AG04449 (cell line): ENCODE data around the gene IQCB1.

ENCODE experiments used
- CTCF ChIA-PET: fragments of 350-600 bp; formaldehyde crosslinking; extraction: SDS; loops from one replicate; lab custom pipeline; 2021; ENCODE audit warnings: antibody characterized with exemption; lab: Yijun Ruan, JAX
- POLR2A ChIA-PET: fragments of 400-600, 350-600 bp; formaldehyde crosslinking; extraction: SDS; loops from one replicate; lab custom pipeline; 2020; ENCODE audit warnings: antibody characterized with exemption, inconsistent platforms; lab: Yijun Ruan, JAX
- DNase-seq: peaks from one replicate; pipeline ENCODE4 v3.0.0-alpha.2; 2010; ENCODE audit warnings: low read depth, low spot score
- H3K4me3 ChIP-seq: 2 replicates; pipeline ENCODE4 v1.5.1; 2011; ENCODE audit warnings: low read depth, mild to moderate bottlenecking, control low read depth, low read length
- TF ChIP-seq, protein P1 (sequence below): IDR thresholded peaks from one replicate; pipeline ENCODE4 v1.5.1; 2011; ENCODE audit warnings: mild to moderate bottlenecking, moderate library complexity, low read length, control low read depth, inconsistent platforms; ENCODE audit not compliant: insufficient read depth; ENCODE audit errors: missing control alignments

Gene IQCB1

DNA sequence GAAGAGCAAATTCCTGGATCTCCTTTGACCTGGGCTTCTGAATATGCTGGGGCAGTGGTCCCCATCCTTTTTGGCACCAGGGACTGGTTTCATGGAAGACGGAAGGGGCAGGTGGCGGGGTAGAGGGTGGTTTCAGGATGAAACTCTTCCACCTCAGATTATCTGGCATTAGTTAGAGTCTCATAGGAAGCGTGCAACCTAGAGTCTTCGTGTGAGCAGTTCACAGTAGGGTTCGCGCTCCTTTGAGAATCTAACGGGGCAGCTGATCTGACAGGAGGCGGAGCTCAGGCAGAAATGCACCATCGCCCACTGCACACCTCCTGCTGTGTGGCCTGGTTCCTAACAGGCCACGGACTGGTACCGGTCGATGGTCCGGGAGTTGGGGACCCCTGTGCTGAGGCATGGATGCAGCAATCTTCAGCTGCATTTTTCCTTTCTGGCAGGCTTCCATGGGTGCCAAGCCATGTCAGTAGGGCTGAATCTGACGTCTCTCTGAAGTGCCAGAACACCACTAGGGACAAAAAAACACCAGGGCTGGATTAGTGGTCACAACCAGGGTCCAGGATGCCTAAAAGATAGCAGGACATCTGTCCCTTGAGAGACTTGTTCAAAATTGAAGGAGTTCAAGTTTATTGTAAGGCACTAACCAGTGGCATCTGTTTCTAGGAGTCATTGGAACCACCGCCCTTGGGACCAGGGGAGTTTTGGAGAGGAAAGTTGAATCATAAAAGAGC lies 76.9 kb downstream of the IQCB1 start:
- TF ChIP-seq, protein P1, sequence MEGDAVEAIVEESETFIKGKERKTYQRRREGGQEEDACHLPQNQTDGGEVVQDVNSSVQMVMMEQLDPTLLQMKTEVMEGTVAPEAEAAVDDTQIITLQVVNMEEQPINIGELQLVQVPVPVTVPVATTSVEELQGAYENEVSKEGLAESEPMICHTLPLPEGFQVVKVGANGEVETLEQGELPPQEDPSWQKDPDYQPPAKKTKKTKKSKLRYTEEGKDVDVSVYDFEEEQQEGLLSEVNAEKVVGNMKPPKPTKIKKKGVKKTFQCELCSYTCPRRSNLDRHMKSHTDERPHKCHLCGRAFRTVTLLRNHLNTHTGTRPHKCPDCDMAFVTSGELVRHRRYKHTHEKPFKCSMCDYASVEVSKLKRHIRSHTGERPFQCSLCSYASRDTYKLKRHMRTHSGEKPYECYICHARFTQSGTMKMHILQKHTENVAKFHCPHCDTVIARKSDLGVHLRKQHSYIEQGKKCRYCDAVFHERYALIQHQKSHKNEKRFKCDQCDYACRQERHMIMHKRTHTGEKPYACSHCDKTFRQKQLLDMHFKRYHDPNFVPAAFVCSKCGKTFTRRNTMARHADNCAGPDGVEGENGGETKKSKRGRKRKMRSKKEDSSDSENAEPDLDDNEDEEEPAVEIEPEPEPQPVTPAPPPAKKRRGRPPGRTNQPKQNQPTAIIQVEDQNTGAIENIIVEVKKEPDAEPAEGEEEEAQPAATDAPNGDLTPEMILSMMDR = no peak
- H3K4me3 ChIP-seq = no peak overlapping the region
- ChIA-PET CTCF (no interaction called here), POLR2A (no interaction called here)
- no peak for DNase-seq

DNA sequence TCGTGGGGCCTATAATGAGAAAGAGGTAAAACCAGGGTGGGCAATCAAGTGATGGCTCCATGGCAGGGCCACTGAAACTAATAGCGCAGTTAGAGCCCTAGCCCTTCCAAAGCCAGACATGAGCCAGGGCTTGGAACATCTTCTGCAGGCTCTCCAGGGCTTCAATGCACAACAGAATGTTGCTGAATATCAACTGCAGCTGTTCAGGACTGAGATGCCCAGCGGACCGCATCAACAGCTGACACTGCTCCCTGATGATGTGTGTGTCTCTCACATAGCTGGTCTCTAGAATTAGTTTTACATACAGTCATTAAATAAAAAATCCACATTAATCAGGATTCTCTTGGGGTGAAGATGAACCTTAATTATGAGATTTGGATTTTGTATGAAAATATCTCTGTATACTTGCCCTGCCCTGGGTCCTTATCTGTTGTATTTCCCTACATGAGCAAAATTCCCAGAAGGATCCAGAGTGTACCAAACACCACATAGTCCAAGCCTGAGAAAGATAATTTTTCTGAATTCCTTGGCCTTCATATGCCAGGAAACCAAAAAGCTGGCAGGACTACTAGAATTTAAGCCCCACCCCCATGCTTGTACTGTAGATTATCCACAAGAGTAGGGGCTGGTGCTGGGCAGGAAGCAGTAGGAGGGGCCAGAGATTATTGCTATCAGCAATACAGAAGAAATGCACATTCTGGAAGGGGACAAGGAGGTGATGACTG lies 77.6 kb downstream of the IQCB1 start:
- no peak for DNase-seq
- ChIA-PET CTCF (no interaction called here), POLR2A (no interaction called here)
- H3K4me3 ChIP-seq = no peak overlapping the region
- TF ChIP-seq, protein P1 = no peak

DNA sequence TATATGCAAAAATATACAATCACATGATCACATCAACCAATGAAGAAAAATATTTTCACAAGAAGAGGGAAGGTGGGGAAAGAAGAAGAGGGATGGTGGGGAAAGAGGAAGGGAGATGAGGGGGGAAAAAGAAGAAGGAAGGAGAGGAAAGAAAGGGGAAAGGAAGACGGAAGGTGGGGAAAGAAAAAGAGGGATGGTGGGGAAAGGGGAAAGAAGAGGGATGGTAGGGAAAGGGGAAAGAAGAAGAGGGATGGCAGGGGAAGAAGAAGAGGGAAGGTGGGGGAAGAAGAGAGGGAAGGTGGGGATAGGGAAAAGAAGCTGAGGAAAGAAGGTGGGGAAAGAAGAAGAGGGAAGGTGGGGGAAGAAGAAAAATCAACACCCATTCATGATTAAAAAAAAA lies 82.1 kb downstream of the IQCB1 start:
- POLR2A ChIA-PET = no interaction called here

DNA sequence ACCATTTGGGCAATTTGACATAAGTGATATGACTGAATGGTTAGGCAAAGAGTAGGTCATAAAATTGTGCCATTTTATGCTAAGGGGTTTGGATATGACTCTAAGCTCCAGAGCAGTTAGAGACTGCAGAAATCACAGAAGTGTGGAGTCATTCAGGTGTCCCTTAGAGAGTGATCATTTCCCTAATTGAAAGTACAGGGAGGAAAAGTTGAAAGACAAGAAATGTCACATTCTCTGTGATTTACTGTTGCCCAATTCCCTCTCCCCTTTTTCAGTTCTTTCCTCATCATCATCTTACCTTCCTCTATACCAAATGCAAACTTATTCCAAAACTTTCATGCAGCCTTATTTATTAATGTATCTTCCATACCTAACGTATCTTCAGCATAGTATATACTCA lies 82.6 kb downstream of the IQCB1 start:
- POLR2A ChIA-PET = no interaction called here
- CTCF ChIA-PET = no interaction called here
- H3K4me3 ChIP-seq = no peak overlapping the region
- no peak for DNase-seq
- TF ChIP-seq, protein P1 = no peak

More for the DNA sequence above, 82.1 kb downstream of the IQCB1 start:
- TF ChIP-seq, protein P1 = no peak
- CTCF ChIA-PET = no interaction called here
- no peak overlapping the region for H3K4me3 ChIP-seq
- DNase-seq = no peak

DNA sequence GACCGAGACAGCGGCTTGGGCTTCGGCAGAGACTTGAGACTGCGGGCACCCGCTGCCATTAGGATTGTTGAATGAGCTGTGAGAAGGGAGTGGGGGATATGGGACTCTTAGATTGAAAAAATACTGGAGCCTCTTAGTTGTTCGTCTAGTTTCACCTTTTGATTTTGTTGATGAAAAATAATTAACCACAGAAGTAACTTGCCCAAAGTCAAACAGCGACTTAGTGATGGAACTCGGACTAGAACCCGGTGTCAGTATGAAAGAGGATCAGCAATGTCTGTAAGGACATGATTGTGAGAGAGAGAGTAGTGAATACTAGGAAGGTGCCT lies 84.8 kb downstream of the IQCB1 start:
- TF ChIP-seq, protein P1 = no peak
- no peak for DNase-seq
- ChIA-PET POLR2A (no interaction called here), CTCF (interaction anchor here (1.2 kb wide), 1 partner anchor 12 kb away, joined by 3 read pairs; no protein-coding TSS in a partner anchor)
- peak overlapping the region; percentile 91 for H3K4me3 ChIP-seq

DNA sequence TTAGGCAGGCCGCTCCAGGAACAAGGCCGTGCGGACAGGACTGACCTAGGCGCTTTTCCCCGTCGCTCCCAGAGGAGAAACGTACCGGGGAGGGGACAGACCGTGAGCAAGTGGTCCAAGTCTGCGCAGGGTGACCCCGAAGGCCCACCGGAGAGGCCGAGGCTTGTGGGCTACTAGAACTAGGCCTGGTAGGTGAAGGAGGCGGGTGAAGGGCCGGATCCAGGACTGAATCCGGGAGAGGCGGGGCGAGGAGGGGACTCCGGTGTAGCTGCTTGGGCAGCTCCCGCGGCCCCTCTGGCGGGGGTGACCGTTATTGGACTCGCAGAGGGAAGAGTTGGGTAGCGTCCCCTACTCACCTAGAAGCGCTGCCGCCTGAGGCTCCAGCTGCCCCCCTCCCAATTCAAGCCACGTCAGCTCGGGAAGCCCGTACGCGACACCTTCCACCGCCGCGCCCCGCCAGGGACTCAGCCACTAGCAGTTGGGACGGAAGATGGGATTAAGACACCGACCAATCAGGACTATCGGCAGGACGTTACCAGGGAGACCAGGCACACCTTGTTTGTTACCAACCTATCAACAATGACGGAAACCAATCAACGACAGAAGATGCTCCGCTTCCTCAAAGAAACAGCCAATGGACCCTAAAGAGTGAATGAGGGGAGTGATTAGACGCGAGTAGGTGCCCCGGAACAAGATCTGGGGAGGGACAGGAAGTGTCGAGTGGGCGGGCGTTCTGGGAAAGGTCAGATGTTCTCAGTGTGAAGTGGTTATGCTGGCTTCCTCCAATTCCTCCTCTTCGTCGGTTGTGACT lies 85.4 kb downstream of the IQCB1 start, which contains the start of gene GOLGB1:
Gene GOLGB1 (minus strand): TSS at position 466 of the 811 bp plus-strand sequence. CDS start 18,770 bp downstream, outside the sequence.
- ChIA-PET POLR2A (interaction anchor here (0.7 kb wide), 1 partner anchor 637 kb away, joined by 3 read pairs; no protein-coding TSS in a partner anchor), CTCF (interaction anchor here (1.2 kb wide), 1 partner anchor 12 kb away, joined by 3 read pairs; no protein-coding TSS in a partner anchor)
- TF ChIP-seq, protein P1 = no peak
- H3K4me3 ChIP-seq = peak within 1 kb of the TSS; percentile 91
- DNase-seq = peak; percentile 99
